Measurements from ENCODE around the gene NBAS. TPM values are rescaled to one million over a fixed set of nuclear protein-coding genes. Genes with fewer than 3 reads are reported as not detected.

Gene NBAS
- total RNA-seq, 1 donor from 2014 or later, result 29.7 TPM

GRCh38 chr2:15306706-15307105 is 254.4 kb downstream of the NBAS start:
- no peaks in the 10 kb centered on the region for H3K4me1 ChIP-seq
- no peak for DNase-seq (ENCODE audit: extremely low spot score in 2 of 2)
- no peak overlapping the region for H3K4me3 ChIP-seq
- TF ChIP-seq POLR2A (IDR thresholded peaks at IDR 0.05) (no peak), POLR2AphosphoS5 (IDR thresholded peaks at IDR 0.05; ENCODE audit: insufficient read depth in 1 of 2, low read depth in 1 of 2) (no peak), CTCF (IDR thresholded peaks at IDR 0.05) (no peak)
- intact Hi-C loops (cut with DNase I), result no loop called here
- H3K27me3 ChIP-seq, result no peaks in the 10 kb centered on the region
- H3K9me3 ChIP-seq, result no peaks in the 10 kb centered on the region
- peaks cover 0 to 15% of the 10 kb centered on the region in 2 donors for H3K36me3 ChIP-seq
- no peak overlapping the region for H3K27ac ChIP-seq

- no peak for DNase-seq (ENCODE audit: extremely low spot score in 2 of 2)
- Histone ChIP-seq H3K9me3 (no peaks in the 10 kb centered on the region), H3K27me3 (no peaks in the 10 kb centered on the region), H3K36me3 (peaks cover 0 to 15% of the 10 kb centered on the region in 2 donors), H3K27ac (no peak overlapping the region), H3K4me1 (no peaks in the 10 kb centered on the region), H3K4me3 (no peak overlapping the region)
- TF ChIP-seq POLR2A (IDR thresholded peaks at IDR 0.05), result no peak
- intact Hi-C loops (cut with DNase I), result no loop called here
Observed at GRCh38 chr2:15303874-15304273, 257.3 kb downstream of the NBAS start.

- H3K9me3 ChIP-seq, result no peaks in the 10 kb centered on the region
- H3K27ac ChIP-seq, result no peak overlapping the region
- intact Hi-C loops (cut with DNase I), result no loop called here
- no peaks in the 10 kb centered on the region for H3K4me1 ChIP-seq
- DNase-seq (ENCODE audit: extremely low spot score in 2 of 2), result no peak
- no peak for TF ChIP-seq POLR2AphosphoS5 (IDR thresholded peaks at IDR 0.05; ENCODE audit: insufficient read depth in 1 of 2, low read depth in 1 of 2)
- H3K27me3 ChIP-seq, result no peaks in the 10 kb centered on the region
- H3K36me3 ChIP-seq, result peaks cover 0 to 7% of the 10 kb centered on the region in 2 donors
- H3K4me3 ChIP-seq, result no peak overlapping the region
Observed at GRCh38 chr2:15302154-15302553, 259.0 kb downstream of the NBAS start.

- TF ChIP-seq POLR2AphosphoS5 (IDR thresholded peaks at IDR 0.05; ENCODE audit: insufficient read depth in 1 of 2, low read depth in 1 of 2), result no peak
- no peak for TF ChIP-seq POLR2A (IDR thresholded peaks at IDR 0.05)
- TF ChIP-seq CTCF (IDR thresholded peaks at IDR 0.05), result no peak
- Histone ChIP-seq H3K9me3 (no peaks in the 10 kb centered on the region), H3K27me3 (no peaks in the 10 kb centered on the region), H3K36me3 (peaks cover 0 to 4% of the 10 kb centered on the region in 2 donors), H3K4me3 (no peak overlapping the region), H3K4me1 (no peaks in the 10 kb centered on the region), H3K27ac (no peak overlapping the region)
- no peak for DNase-seq (ENCODE audit: extremely low spot score in 2 of 2)
- intact Hi-C loops (cut with DNase I), result no loop called here
Observed at GRCh38 chr2:15300624-15301573, 260.2 kb downstream of the NBAS start.

GRCh38 chr2:15299904-15300520 is 261.1 kb downstream of the NBAS start:
- Histone ChIP-seq H3K4me3 (no peak overlapping the region), H3K9me3 (no peaks in the 10 kb centered on the region), H3K27ac (no peak overlapping the region), H3K27me3 (no peaks in the 10 kb centered on the region), H3K4me1 (no peaks in the 10 kb centered on the region), H3K36me3 (peaks cover 0 to 1% of the 10 kb centered on the region in 2 donors)
- TF ChIP-seq POLR2AphosphoS5 (IDR thresholded peaks at IDR 0.05; ENCODE audit: insufficient read depth in 1 of 2, low read depth in 1 of 2) (no peak), POLR2A (IDR thresholded peaks at IDR 0.05) (no peak), CTCF (IDR thresholded peaks at IDR 0.05) (no peak)
- intact Hi-C loops (cut with DNase I), result no loop called here
- no peak for DNase-seq (ENCODE audit: extremely low spot score in 2 of 2)

GRCh38 chr2:15298770-15299169 is 262.4 kb downstream of the NBAS start:
- intact Hi-C loops (cut with DNase I), result no loop called here
- Histone ChIP-seq H3K4me3 (no peak overlapping the region), H3K36me3 (no peaks in the 10 kb centered on the region), H3K27me3 (no peaks in the 10 kb centered on the region), H3K27ac (no peak overlapping the region), H3K4me1 (no peaks in the 10 kb centered on the region), H3K9me3 (no peaks in the 10 kb centered on the region)
- no peak for DNase-seq (ENCODE audit: extremely low spot score in 2 of 2)
- TF ChIP-seq CTCF (IDR thresholded peaks at IDR 0.05) (no peak), POLR2A (IDR thresholded peaks at IDR 0.05) (no peak), POLR2AphosphoS5 (IDR thresholded peaks at IDR 0.05; ENCODE audit: insufficient read depth in 1 of 2, low read depth in 1 of 2) (no peak)
